A172 (cell line): ENCODE data around the gene TLCD3B. TPM values are rescaled to one million over a fixed set of nuclear protein-coding genes. Genes with fewer than 3 reads are reported as not detected.
"Not testable (repeated sequence)": the region's sequence is repeated elsewhere in the genome, so short reads cannot be mapped to it uniquely, and the experiment has no call there.

ENCODE experiments used
- DNase-seq: peaks from one replicate; pipeline ENCODE4 v3.0.0-alpha.2; 2015; ENCODE audit warnings: low spot score
- total RNA-seq: library from RNA; depleted of rRNA; stranded (reverse); fragments of >200 nt; shearing (Covaris generic); gene quantifications from 2 replicates; pipeline ENCODE4 v1.2.3, GENCODE V29; 2014

Gene TLCD3B
- total RNA-seq, 1 experiment from 2014 or later: 1.1 TPM

DNA sequence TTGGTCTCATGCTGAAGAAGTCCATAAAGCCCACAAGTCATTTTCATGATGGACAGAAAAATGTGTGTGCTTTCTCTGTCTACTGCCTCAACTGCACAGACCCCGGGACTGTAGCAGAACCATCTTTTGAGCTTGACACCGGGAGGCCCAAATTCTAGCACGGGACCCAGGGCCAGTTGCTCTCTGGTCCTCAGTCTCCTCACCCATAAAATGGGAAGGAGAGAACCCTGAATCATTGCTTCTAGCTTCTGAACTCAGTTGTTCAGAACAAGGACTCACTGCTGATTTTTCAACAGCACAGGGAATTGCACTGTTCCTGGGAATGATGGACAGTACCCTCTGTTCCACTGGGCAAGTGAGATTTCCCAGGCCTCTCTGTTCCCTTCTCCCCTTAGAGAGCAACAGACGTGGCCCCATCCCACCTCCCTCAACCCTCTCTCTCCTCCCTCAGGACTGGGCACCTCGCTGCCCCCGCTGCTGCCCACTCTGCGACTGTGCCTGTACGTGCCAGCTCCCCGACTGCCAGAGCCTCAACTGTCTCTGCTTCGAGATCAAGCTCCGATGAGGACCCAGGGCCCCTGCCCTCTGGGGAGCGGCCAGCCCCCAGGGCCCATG, 32.3 kb upstream of the TLCD3B start:
- DNase-seq: no peak

DNA sequence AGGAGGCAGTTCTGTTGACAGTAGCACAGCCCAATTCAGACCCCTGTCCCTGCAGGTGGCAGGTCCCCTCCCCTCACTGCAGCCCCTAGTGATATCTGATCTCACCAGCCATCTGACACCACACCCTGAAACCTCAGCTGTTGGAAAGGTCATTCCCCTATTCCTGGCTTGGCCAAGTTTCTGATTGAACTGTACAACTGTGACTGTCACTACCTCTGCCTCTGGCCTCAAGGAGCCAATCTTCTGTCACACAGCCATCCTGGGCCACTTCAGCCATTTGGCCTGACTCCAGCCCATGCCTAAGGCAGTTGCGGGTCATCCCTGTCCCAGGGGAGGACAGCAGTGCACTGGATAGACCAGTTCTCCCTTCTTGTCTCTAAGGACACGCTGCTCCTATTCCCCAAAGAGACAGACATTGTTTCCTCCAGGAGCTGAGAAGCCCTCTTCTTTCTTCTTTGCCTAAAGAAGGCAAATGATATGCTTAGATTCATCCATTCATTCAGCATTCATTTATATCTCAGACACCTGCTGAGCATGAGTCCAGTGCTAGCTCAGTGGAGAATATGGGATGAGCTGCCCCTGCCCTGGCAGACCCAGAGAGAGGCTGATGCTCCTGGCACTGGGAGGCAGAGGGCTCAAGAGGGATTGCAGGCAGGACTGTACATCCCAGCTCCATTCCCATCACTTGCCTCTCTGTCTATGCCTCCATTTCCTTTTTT, 29.9 kb upstream of the TLCD3B start:
- no peak for DNase-seq

DNA sequence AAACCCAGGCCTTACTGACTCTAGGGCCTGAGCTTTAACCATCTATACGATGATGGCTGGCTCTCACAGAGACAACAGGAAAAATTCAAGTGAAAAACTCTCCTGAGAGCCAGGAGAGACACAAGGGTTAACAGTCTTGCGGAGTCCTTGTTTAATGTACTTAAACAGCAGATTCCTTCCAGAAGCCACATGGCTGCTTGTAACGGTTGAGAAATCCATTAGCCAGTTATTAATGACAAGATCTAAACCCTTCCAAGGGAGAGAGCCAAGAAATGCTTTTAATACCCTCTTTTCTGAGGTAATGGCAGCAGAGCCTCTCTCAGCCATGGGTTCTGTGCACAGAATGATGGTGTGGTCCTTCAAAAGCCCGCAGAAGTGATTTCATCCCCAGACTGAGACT, 29.3 kb upstream of the TLCD3B start:
- no peak for DNase-seq

DNA sequence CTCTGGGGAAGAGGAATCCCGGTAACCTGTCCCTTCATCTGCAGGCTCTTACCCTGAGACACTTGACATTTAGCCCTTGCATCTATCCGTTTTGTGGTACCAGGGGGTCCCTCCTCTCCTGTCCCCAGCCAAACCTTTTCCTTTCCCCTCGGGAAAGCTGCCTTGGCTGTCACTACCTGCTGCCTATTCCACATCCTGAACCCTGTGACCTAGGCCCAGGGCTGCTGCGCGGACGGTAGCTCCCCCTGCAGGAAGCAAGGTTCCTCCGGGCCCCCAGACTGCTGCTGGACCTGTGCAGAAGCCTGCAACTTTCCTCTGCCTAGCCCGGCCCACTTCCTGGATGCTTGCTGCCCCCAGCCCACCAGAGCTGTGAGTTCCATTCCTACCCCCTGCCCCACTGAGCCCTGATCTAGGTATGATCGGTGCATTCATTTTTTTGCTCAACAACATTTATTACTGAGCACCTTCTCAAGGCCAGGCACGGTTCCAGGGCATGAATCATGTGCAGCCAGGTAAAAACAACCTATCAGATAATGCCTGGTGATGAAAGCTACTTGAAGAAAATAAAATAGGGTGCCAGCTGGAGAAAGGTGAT, 24.0 kb upstream of the TLCD3B start:
- no peak for DNase-seq

DNA sequence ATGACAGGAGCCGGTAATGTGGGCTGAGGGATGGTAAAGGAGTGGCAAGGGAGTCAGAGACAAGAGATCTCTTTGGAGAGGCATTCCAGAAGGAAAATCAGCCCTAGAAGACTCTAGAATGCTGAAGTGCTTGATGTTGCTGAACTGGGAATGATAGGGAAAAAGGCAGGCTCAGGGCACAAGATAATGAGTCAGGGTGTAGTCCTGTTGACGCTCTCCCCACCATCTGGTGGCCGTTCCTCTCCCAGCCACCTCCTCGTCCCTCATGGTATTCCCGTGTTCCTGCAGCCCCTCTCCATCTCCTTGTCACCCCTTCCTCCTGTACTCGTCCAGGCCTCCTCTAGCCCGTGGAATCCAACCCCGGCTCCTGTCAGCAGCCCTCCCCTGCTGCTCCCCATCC, 23.4 kb upstream of the TLCD3B start:
- no peak for DNase-seq

DNA sequence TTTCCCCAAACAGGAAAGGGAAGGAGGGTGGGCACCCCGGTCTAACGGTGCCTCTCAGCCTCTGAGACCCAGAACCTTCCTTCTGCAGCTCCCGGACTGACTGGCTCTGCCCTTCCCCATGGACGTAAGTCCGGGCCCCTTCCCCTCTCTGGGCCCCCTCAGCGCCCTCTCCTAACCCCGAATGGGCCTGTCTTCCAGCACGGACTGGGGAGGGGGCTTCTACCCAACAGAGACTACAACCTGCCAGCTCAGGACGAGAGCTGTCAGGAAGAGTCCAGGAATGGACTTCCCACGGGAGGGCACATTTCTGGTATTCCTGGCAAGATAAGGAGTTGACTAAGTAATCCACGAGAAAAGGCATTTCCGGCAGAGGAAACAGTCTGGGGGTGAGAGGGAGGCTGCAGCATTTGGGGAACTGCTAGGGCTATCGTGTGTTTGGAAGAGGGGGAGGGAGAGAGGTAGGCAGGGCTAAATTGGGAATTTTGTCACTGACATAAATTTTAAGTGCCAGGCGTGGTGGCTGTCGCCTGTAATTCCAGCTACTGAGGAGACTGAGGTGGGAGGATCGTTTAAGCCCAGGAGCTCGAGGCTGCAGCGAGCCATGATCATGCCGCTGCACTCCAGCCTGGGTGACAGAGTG, 22.4 kb upstream of the TLCD3B start:
- DNase-seq: peak; percentile 90

DNA sequence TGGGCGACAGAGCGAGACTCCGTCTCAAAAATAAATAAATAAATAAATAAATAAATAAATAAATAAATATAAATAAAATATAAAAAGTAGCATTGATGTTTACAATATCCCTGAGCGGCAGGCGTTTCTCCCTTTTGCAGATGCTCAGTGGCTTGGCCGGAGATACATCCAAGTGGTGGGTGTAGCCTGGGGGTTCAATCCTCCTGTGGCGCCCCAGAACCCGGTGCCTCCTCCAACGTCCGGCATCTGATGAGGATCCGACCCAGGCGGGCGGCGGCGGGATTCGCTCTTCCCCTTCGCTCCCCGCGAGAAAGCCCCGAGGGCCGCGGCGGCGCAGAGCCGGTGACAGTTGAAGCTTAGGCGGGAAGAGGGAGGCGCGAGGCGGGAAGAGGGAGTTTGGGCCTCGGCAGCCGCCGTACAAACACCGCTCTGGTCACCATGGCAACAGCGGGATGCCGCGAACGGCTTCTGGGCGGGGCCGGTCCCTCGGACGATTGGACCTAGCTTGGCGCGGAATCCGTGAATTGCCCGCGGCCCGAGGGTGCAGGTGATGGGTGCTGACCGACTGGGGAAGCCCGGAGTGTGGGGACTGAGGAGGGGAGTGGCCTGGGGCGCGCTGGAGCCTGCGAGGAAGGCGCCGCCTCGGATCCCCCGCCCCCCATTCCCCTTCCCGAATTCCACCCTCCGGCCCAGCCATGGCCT, 21.8 kb upstream of the TLCD3B start:
- peak; percentile 89 for DNase-seq

DNA sequence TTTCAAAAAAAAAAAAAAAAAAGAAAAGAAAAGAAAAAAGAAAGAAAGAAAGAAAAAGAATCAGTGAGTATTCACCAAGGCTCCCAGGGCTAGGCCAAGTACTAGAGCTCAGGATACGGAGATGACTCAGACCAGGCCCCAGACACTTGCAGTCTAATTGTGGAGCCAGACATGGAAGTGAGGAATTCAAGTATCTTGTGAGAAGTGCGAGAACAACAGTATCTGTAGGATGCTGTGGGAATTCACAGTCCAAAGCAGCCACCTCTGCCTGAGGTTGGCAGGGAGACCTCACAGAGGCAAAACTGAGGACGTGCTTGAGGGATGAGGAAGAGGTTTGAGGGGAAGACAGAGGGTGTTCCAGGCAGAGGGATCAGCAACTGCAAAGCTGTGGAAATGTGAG, 20.4 kb upstream of the TLCD3B start:
- peak; percentile 82 for DNase-seq

DNA sequence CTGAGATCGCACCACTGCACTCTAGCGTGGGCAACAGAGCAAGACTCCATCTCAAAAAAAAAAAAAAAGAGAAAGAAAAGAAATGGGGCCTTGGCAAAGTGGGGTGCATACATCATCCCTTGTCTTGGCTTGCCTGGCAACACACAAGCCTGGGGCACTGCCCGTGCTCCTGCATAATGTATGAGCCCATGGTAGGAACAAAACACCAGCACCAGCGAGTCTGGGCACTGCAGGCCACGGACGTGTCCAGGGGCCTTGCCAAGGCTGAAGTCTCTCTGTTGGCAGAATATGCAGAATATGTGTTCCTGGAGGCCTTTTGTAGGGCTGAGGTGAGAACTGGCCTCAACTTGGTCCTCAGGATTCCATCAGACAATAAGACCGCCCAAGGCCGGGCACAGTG, 18.8 kb upstream of the TLCD3B start:
- DNase-seq: no peak

DNA sequence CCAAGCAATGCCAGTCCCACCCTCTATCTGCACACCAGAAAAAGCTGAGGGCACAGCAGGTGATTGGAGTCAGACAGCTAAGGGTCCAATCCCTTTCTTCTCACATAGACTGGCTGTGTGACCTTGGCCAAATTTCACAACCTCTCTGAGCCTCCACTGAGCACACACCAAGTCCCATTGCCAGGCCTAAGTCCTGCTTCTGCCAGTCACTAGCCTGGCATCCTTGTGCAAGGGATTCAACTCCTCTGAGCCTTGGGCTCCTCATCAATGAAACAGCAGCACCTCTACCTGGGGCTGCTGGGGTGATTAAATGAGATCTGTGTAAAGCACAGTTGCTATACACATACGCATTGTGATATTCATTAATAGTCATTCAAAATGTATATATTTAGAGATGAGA, 15.5 kb upstream of the TLCD3B start:
- DNase-seq: no peak

DNA sequence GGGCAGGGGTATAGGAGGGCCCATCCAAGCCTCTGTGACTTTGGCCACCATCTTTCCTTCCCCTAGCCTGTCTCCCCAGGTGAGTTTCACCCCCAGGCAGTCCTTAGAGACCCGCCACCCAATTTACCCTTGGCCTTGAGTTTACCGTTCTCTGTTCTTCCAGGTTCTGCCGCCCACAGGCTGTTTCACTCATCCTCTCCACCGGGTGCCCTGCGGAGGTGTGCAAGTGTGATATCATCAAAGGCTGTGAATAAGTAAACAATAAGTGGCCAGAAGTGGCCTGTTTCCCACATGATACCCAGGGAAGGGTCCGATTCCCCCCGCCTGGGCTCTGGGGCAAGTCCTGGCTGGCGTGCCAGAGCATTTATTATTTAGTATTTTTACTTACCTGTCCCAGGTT, 15.1 kb upstream of the TLCD3B start:
- DNase-seq: no peak

DNA sequence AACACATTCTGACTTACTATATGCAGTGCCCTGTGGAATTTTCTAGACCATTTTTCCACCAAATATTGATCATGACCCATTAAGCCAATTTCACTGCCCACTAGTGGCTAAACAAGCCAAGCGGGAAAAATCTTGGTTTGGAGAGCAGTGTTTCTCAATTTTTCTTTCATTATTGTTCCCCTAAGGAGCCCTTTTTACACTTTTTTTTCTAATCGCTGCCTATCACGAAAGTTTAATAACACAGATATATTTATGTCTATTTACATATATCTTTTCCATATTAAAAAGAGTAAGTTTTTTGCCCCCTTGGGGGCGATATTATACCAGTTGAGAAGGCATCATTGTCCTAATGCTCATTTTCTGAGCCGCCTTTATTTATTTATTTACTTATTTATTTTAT, 10.8 kb upstream of the TLCD3B start:
- DNase-seq: no peak

DNA sequence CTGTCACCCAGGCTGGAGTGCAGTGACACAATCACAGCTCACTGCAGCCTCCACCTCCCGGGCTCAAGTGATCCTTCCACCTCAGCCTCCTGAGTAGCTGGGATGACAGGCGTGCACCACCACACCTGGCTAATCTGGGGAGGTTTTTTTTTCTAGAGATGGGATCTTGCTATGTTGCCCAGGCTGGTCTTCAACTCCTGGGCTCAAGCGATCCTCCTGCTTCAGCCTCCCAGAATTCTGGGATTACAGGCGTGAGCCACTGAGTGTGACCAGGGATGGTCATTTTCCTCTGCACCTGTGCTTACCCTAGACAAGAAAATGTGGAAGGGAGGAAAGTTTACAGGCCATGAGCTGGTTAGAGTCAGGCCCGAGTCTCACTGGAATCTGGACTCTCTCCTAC, 9.6 kb upstream of the TLCD3B start:
- not testable (repeated sequence) for DNase-seq

DNA sequence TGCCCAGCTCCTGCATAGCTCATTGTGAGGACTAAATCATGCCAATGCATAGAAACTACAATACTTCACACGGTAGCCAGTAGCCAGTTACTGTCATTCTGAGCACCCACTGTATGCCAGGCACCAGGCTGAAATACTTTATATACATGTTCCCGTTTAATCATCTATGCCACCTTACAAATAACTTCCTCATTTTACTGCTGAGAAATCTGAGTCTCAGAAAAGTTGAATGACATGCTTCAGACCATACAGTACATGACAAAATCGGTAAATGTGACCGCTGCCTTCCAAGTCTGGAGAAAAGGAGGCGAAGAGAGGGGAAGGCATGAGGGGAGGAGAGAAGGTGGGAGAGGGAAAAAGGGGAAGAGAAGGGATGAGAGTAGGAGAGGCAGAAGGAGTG, 9.2 kb upstream of the TLCD3B start:
- no peak for DNase-seq

DNA sequence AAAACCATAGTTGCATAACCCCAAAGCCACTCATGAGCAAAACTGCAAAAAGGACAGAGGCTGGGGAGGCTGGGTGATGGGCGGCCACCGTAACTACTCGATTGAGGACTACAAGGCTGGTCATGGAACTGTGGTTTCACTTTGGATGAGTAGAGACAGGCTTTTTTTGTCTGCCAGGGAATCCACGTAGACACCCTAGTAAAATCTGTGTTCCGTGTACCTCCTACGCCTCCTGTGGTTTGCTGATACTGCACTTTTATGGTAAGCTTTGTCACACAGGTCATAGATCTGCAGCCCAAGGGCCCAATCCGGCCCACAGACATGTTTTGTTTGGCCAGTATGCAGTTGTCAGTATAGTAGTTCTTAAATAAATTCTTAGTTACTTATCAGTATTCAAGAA, 2.2 kb upstream of the TLCD3B start:
- DNase-seq: no peak

DNA sequence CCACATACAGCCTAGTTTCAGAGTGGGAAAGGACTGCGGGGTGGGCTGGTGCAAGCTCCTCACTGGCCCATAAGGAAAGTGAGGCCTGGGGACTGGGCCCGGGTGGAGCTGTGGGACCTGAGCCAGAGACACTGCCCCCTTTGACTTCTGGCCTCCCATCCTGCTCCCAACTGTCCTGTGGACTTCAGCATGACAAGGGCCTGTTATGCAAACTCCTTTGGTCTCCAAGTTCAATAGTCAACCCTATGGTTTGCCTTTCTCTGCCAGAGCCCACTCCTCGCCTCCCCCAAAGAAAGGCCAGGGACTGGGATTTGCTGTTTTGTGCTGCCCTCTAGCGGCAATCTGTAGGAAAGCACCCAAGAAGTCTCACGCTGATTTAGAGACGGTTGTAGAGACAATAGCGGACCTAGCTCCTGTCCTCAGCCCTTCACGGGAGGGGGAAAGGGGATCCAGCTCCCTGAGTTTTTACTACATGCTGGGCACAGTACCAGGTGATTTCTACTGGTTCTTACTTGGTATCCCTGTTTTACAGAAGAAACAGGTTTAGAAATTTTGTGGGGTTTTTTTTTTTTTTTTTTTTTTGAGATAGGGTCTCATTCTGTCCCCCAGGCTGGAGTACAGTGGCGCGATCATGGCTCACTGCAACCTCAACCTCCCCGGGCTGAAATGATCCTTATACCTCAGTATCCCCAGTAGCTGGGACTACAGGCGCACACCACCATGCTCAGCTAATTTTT, 1.2 kb upstream of the TLCD3B start:
- DNase-seq: peak; percentile 71

DNA sequence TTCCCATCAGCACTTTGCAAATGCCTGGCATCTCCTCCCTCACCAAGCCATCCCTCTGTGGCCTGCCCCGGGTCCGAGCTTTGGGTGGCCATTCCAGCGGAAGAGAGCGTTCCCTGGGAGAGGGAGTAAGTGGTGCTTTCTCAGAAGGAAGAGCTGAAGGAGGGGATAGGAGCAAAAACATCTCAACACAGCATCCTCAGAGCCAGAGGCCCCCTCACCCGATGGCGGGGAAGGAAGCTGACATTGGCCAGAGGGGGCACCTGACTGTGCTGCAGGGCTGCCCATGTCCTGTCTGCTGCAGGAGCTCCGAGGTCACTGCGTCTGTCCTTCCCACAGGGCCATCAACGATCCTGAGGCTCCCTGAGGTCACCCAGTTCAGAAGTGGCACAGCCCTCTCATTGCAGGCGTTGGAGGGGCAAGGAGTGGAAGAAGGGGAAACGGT, 427 bp upstream of the TLCD3B start:
- DNase-seq: no peak

DNA sequence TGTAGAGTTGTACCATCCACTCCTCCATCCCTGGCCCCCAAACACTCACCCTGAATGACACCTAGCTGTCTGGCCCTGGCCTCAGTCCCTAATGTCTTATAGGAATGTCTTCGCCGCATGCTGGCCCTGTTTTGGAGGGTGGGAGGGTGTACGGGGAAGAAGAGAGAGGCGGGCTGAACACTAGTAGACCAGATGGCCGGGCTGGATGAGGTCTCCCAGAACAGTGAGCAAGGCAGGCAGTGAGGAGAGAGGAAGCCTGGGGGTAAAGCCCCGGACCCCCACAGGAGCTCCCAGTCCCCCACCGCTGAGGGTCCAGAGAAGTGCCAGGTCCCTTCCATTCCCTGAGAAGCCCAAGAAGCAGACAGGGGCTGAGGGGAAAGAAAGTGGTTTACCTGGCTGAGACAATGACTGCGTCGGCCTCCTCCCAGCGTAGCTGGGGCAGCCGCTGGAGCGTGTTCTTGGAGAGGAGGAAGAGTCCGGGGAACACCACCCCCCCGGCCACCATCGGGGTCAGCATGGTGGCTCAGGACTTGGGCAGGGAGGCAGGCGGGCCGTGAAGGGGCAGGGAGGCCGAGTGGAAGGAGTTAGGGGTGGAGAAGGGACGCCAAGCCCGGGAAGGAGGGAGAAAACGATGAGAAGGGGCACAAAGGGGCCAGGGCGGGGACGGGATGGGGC, 923 bp downstream of the TLCD3B start:
- no peak for DNase-seq

DNA sequence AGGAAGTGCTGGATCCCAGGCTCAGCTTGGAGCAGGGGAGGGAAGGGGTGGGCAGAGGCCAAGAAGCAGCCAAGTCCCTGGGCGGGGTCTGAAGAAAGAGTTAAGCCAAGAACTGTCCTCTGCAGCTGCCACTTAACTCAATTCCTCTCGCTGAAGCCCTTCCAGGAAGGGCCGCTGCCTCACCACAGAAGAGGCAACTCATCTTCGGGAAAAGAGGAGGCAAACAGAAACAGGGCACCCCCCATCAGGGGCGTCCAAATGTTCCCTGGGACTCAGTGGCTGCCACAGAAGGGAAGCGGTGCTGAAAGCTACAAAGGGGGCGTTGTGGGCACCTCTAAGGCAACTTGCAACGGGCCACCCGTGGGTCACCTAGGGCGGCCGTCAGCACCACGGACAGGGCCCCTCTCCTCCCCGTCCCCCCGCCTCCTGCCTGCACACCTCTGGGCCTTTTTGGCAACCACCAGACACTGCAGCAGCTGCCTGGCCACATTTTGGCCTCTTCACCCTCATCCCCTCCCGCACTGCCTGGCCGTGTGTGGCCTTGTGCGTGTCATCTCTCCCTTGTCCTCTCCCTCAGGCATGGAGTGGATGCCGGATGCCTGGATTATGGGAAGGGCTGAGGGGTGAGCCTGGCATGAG, 2.5 kb downstream of the TLCD3B start:
- DNase-seq: peak; percentile 13
